ENCODE measurements around the gene EPB41L4B. TPM values are rescaled to one million over a fixed set of nuclear protein-coding genes. Genes with fewer than 3 reads are reported as not detected.
"Not testable (repeated sequence)": the region's sequence is repeated elsewhere in the genome, so short reads cannot be mapped to it uniquely, and the experiment has no call there.

Gene EPB41L4B
- total RNA-seq: 1 to 10 TPM in 2 of 4 donors, under 1 TPM in 2; under 0.01 to 3.9 (median 1.5) TPM

DNA sequence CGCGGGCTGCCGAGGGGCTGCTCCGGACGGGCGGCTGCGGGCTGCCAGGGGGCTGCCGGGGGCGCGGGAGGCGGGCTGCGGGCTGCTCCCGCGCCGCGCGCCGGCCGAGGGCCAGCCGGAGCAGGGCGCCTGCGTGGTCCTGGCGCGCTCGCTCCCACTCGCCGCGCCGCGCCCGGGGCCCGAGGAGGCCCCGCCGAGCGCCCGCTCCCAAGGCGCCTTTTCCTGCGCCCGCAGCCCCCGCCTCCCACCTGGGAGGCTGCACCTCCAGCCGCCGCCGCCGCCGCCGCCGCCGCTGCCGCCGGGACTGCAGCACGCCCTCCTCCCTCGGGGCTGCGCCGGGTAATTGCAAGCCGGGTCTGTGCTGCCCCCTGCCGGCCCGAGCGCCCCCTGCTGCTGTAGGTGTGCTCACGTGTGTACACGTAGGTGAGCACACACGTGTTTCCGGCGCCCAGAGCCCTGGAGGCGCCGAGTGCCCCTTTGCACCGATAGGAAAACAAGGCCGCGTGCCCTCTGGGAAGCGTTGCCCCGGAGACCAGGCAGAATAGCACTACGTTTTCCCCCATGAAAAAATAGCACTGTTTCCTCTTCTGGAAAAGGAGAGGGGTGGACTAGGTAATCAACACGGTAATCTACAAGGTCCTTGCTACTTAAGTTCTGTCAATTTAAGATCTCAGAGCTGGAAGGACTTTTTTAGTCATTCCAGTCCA, at the start of gene EPB41L4B:
Gene EPB41L4B, minus strand, starts transcription at position 318 of the 707 bp plus-strand sequence. CDS start 613 bp downstream, outside the sequence.
- H3K36me3 ChIP-seq: no peaks in the 10 kb centered on the region
- TF ChIP-seq, protein P1, sequence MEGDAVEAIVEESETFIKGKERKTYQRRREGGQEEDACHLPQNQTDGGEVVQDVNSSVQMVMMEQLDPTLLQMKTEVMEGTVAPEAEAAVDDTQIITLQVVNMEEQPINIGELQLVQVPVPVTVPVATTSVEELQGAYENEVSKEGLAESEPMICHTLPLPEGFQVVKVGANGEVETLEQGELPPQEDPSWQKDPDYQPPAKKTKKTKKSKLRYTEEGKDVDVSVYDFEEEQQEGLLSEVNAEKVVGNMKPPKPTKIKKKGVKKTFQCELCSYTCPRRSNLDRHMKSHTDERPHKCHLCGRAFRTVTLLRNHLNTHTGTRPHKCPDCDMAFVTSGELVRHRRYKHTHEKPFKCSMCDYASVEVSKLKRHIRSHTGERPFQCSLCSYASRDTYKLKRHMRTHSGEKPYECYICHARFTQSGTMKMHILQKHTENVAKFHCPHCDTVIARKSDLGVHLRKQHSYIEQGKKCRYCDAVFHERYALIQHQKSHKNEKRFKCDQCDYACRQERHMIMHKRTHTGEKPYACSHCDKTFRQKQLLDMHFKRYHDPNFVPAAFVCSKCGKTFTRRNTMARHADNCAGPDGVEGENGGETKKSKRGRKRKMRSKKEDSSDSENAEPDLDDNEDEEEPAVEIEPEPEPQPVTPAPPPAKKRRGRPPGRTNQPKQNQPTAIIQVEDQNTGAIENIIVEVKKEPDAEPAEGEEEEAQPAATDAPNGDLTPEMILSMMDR (IDR thresholded peaks at IDR 0.05): peak; percentile 62 to 92 (median 88)
- no peak for TF ChIP-seq POLR2A (IDR thresholded peaks at IDR 0.05)
- intact Hi-C loops (cut with DNase I; ENCODE audit: low total_unique reads): loop anchor here (5.0 kb wide), 1 partner anchor 74 kb away; no protein-coding TSS in a partner anchor
- peak within 1 kb of the TSS in 1 of 2 donors; percentile 43 for H3K4me3 ChIP-seq
- H3K27ac ChIP-seq: no peak within 1 kb of the TSS
- peaks cover 0 to 7% of the 10 kb centered on the region in 2 donors for H3K4me1 ChIP-seq
- peak; percentile 70 to 75 for DNase-seq
- H3K27me3 ChIP-seq: peaks cover 0 to 4% of the 10 kb centered on the region in 2 donors
- H3K9me3 ChIP-seq: no peaks in the 10 kb centered on the region

DNA sequence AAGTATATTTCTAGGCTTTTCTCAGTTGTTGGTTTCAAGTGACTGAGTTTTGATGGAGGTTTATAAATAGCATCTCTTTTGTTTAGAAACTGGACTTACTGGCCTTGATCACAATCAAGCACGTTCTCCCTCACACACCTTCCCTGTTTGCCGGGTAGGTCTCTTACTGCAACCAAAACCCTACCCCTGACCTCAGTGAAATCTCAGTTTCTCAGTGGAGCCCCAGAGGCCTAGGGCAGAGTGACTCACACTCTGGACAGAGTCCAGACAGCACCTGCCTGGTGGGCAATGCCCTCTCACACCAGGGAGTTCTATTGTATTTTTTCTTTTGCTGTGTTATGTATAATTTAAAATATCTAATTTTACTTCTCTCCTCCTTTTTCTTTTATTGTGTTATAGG, 48.4 kb upstream of the EPB41L4B start:
- no peaks in the 10 kb centered on the region for H3K27me3 ChIP-seq
- H3K27ac ChIP-seq: no peak overlapping the region
- intact Hi-C loops (cut with DNase I; ENCODE audit: low total_unique reads): no loop called here
- no peaks in the 10 kb centered on the region for H3K36me3 ChIP-seq
- H3K4me3 ChIP-seq: no peak overlapping the region
- H3K9me3 ChIP-seq: no peaks in the 10 kb centered on the region
- TF ChIP-seq, protein P1 (IDR thresholded peaks at IDR 0.05): no peak
- TF ChIP-seq POLR2A (IDR thresholded peaks at IDR 0.05): no peak
- no peaks in the 10 kb centered on the region for H3K4me1 ChIP-seq
- DNase-seq: no peak

DNA sequence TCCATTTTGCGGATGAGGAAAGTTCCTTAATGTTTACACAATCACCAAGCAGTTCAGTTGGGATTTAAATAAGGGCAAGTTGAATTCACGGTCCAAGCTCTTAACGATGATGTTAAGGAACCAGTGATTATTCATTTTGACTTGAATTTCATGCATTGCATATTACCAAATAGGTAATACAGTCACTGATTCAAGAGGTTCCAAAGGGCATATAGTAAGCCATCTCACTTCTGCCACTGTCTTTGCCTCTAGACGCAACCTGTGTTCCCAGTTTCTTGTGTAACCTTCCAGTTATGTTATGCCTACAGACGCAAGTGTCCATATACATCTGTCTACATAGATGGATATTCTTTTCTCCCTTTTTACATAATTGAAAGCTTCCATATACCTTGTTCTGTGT, 39.9 kb upstream of the EPB41L4B start:
- Histone ChIP-seq H3K36me3 (no peaks in the 10 kb centered on the region), H3K4me3 (no peak overlapping the region), H3K9me3 (no peaks in the 10 kb centered on the region), H3K27me3 (no peaks in the 10 kb centered on the region), H3K4me1 (no peaks in the 10 kb centered on the region), H3K27ac (no peak overlapping the region)
- TF ChIP-seq, protein P1 (IDR thresholded peaks at IDR 0.05): no peak
- TF ChIP-seq POLR2A (IDR thresholded peaks at IDR 0.05): no peak
- intact Hi-C loops (cut with DNase I; ENCODE audit: low total_unique reads): no loop called here
- no peak for DNase-seq

DNA sequence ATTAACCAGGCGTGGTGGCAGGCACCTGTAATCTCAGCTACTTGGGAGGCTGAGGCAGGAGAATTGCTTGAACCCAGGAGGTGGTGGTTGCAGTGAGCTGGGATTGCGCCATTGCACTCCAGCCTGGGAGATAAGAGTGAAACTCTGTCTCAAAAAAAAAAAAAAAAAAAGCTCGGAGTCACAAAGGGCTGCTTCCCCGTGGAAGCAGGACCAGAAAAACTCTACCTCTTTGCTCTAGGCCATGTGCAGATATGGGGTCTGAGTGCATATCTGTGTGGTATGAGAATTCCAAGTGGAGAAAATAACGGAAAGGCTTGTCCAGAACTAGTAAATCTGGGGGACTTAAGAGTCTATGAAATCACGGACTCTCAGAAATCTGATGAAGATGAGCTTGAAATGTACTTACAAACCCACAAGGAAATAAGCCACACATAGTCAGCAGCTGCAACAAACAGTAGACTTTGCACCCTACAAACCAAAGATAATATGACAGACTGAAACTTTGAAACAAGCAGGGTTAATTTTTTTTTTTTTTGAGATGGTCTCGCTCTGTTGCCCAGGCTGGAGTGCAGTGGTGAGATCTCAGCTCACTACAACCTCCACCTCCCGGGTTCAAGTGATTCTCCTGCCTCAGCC, 38.2 kb upstream of the EPB41L4B start:
- DNase-seq; intact Hi-C loops (cut with DNase I; ENCODE audit: low total_unique reads); H3K4me3 ChIP-seq; H3K9me3 ChIP-seq; H3K4me1 ChIP-seq; H3K27me3 ChIP-seq; H3K27ac ChIP-seq; H3K36me3 ChIP-seq: not testable (repeated sequence)

DNA sequence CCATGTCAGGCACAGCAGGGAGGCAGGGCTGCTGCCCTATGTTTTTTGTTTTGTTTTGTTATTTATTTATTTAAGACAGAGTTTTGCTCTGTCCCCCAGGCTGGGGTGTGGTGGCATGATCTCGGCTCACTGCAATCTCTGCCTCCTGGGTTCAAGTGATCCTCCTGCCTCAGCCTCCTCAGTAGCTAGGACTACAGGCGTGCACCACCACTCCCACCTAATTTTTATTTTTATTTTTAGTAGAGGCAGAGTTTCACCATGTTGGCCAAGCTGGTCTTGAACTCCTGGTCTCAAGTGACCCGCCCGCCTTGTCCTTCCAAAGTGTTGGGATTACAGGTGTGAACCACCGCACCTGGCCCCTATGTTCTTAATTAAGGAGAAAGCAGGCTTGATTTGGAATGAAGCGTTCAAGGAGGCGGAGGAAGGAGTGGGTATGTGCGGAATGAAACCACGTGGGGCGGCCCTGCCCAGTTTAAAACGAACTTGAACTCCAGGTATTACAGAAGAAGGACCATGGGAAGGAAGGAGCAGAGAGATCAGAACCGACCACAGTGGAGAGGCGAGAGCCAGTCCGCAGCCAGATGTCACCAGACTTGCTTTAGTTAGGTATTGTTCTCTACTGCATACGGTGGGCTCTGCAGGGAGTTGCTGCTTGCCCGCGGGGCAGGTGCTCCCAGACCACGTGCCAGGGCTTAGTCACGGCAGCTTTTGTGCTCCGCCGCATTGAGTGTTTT, 34.9 kb upstream of the EPB41L4B start:
- TF ChIP-seq, protein P1 (IDR thresholded peaks at IDR 0.05): no peak
- no peak for TF ChIP-seq POLR2A (IDR thresholded peaks at IDR 0.05)
- Histone ChIP-seq H3K27me3 (no peaks in the 10 kb centered on the region), H3K4me3 (no peak overlapping the region), H3K4me1 (no peaks in the 10 kb centered on the region), H3K9me3 (no peaks in the 10 kb centered on the region), H3K36me3 (no peaks in the 10 kb centered on the region), H3K27ac (no peak overlapping the region)
- intact Hi-C loops (cut with DNase I; ENCODE audit: low total_unique reads): no loop called here
- no peak for DNase-seq
